ENCODE data around the gene DNM3. TPM values are rescaled to one million over a fixed set of nuclear protein-coding genes. Genes with fewer than 3 reads are reported as not detected.

Gene DNM3
- total and polyA plus RNA-seq, 2 donors (not counting 1 experiment from before 2014, with no cell fraction given): 1.0 to 1.3 TPM

DNA sequence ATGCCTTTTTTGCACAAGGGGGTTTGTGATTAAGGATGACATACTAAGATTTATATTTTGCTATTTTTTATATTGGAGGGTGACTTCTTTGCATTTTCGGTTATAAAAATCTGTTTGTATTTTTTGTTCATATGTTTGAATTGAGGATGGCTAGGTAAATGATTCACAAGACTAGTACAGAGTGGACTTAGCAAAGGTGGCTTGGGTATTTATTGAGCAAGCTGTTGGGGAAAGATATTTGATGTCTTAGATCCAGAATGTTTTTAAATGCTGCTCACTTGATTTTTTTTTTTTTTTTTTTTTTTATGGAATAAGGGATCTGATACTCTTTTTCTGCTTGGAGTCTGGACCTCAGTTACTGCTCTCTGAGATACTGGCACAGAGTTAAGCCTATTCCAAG is 100.6 kb downstream of the DNM3 start:
- Histone ChIP-seq H3K36me3 (replicated peaks in 1 of 2; ENCODE audit: control extremely low read depth in 1 of 2, control insufficient read depth in 1 of 2, extremely low read depth in 1 of 2, insufficient read depth in 2 of 2, low read length in 1 of 2) (no peaks in the 10 kb centered on the region), H3K27me3 (replicated peaks in 1 of 4; ENCODE audit: control extremely low read depth in 1 of 4, control insufficient read depth in 3 of 4, insufficient read depth in 4 of 4, low read length in 3 of 4) (no peaks in the 10 kb centered on the region), H3K27ac (ENCODE audit: low read length in 2 of 2) (no peak overlapping the region), H3K9me3 (ENCODE audit: control extremely low read depth in 1 of 3, control insufficient read depth in 2 of 3, insufficient read depth in 1 of 3, low read length in 2 of 3) (peaks cover 0 to 3% (median 0%) of the 10 kb centered on the region in 3 donors), H3K4me3 (ENCODE audit: control extremely low read depth in 1 of 5, extremely low read depth in 1 of 5, insufficient read depth in 1 of 5, low read depth in 2 of 5, low read length in 4 of 5) (no peak overlapping the region), H3K79me2 (ENCODE audit: control insufficient read depth, insufficient read depth, low read length) (no peaks in the 10 kb centered on the region), H3K4me2 (replicated peaks; ENCODE audit: low read depth, low read length, poor library complexity, severe bottlenecking) (no peak overlapping the region), H3K9ac (ENCODE audit: low read length) (no peak overlapping the region), H2AFZ (ENCODE audit: insufficient read depth, low read depth, low read length, poor library complexity, severe bottlenecking) (no peak overlapping the region), H4K20me1 (ENCODE audit: control insufficient read depth, insufficient read depth, low read length, poor library complexity, severe bottlenecking) (no peaks in the 10 kb centered on the region), H3K4me1 (ENCODE audit: control insufficient read depth in 2 of 2, insufficient read depth in 2 of 2, low read length in 2 of 2) (no peaks in the 10 kb centered on the region)
- Mint-ChIP-seq H3K27ac (no peak overlapping the region), H3K9me3 (ENCODE audit: insufficient read depth) (no peaks in the 10 kb centered on the region), H3K4me1 (no peaks in the 10 kb centered on the region), H3K4me3 (no peak overlapping the region), H3K27me3 (no peaks in the 10 kb centered on the region)
- WGBS (ENCODE audit: insufficient coverage): 100% methylated on average over 1 of the region's 1 CpG
- POLR2A ChIA-PET: interaction anchor here (0.6 kb wide), 1 partner anchor 19 kb away, joined by 4 read pairs; no protein-coding TSS in a partner anchor
- CTCF ChIA-PET: no interaction called here
- TF ChIP-seq, protein P1, sequence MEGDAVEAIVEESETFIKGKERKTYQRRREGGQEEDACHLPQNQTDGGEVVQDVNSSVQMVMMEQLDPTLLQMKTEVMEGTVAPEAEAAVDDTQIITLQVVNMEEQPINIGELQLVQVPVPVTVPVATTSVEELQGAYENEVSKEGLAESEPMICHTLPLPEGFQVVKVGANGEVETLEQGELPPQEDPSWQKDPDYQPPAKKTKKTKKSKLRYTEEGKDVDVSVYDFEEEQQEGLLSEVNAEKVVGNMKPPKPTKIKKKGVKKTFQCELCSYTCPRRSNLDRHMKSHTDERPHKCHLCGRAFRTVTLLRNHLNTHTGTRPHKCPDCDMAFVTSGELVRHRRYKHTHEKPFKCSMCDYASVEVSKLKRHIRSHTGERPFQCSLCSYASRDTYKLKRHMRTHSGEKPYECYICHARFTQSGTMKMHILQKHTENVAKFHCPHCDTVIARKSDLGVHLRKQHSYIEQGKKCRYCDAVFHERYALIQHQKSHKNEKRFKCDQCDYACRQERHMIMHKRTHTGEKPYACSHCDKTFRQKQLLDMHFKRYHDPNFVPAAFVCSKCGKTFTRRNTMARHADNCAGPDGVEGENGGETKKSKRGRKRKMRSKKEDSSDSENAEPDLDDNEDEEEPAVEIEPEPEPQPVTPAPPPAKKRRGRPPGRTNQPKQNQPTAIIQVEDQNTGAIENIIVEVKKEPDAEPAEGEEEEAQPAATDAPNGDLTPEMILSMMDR (IDR thresholded peaks at IDR 0.05): no peak
- TF ChIP-seq EZH2 (IDR thresholded peaks at IDR 0.05; ENCODE audit: borderline replicate concordance, insufficient read depth, low read depth, low read length, poor library complexity, severe bottlenecking): no peak
- intact Hi-C loops (cut with micrococcal nuclease): no loop called here
- DNase-seq (no peak), ATAC-seq (ENCODE audit: low read depth) (no peak)

DNA sequence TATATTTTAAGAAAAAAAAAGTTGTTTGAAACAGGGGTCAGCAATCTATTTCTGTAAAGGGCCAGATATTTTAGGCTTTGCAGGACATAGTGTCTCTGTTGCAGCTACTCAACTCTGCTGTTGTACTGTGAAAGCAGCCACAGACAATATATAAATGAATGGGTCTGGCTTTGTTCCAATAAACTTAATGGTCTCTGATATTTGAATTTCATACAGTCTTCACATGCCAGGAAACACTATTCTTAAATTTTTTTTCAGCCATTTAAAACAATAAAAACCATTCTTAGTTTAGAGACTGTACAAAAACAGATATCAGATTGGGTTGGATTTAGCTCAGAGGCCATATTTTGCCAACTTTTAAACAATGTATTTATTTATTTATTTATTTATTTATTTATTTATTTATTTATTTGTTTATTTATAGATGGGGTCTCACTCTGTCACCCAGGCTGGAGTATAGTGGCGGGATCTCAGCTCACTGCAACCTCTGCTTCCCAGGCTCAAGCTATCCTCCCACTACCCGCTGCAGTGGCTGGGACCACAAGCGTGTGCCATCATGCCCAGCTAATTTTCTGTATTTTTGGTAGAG is 102.8 kb downstream of the DNM3 start:
- Histone ChIP-seq H3K4me1 (ENCODE audit: control insufficient read depth in 2 of 2, insufficient read depth in 2 of 2, low read length in 2 of 2) (no peaks in the 10 kb centered on the region), H3K9me3 (ENCODE audit: control extremely low read depth in 1 of 3, control insufficient read depth in 2 of 3, insufficient read depth in 1 of 3, low read length in 2 of 3) (peaks cover 0 to 3% (median 0%) of the 10 kb centered on the region in 3 donors), H3K4me2 (replicated peaks; ENCODE audit: low read depth, low read length, poor library complexity, severe bottlenecking) (no peak overlapping the region), H3K4me3 (ENCODE audit: control extremely low read depth in 1 of 5, extremely low read depth in 1 of 5, insufficient read depth in 1 of 5, low read depth in 2 of 5, low read length in 4 of 5) (no peak overlapping the region), H3K79me2 (ENCODE audit: control insufficient read depth, insufficient read depth, low read length) (no peaks in the 10 kb centered on the region), H3K27me3 (replicated peaks in 1 of 4; ENCODE audit: control extremely low read depth in 1 of 4, control insufficient read depth in 3 of 4, insufficient read depth in 4 of 4, low read length in 3 of 4) (no peaks in the 10 kb centered on the region), H4K20me1 (ENCODE audit: control insufficient read depth, insufficient read depth, low read length, poor library complexity, severe bottlenecking) (no peaks in the 10 kb centered on the region), H2AFZ (ENCODE audit: insufficient read depth, low read depth, low read length, poor library complexity, severe bottlenecking) (no peak overlapping the region), H3K9ac (ENCODE audit: low read length) (no peak overlapping the region), H3K27ac (ENCODE audit: low read length in 2 of 2) (no peak overlapping the region), H3K36me3 (replicated peaks in 1 of 2; ENCODE audit: control extremely low read depth in 1 of 2, control insufficient read depth in 1 of 2, extremely low read depth in 1 of 2, insufficient read depth in 2 of 2, low read length in 1 of 2) (no peaks in the 10 kb centered on the region)
- TF ChIP-seq, protein P1 (IDR thresholded peaks at IDR 0.05): no peak
- TF ChIP-seq EZH2 (IDR thresholded peaks at IDR 0.05; ENCODE audit: borderline replicate concordance, insufficient read depth, low read depth, low read length, poor library complexity, severe bottlenecking): no peak
- intact Hi-C loops (cut with micrococcal nuclease): no loop called here
- POLR2A ChIA-PET: no interaction called here
- CTCF ChIA-PET: interaction anchor here (0.9 kb wide), 1 partner anchor 42 kb away, joined by 3 read pairs; no protein-coding TSS in a partner anchor
- Mint-ChIP-seq H3K27me3 (no peaks in the 10 kb centered on the region), H3K4me3 (no peak overlapping the region), H3K27ac (no peak overlapping the region), H3K4me1 (no peaks in the 10 kb centered on the region), H3K9me3 (ENCODE audit: insufficient read depth) (no peaks in the 10 kb centered on the region)
- DNase-seq (no peak), ATAC-seq (ENCODE audit: low read depth) (no peak)
- no CpG with 5 or more reads among the region's 3 CpGs for WGBS (ENCODE audit: insufficient coverage)
